HG03378 (cell line): ENCODE results near the gene DNAJB6.

Experiments
- ATAC-seq: cut with Tn5 transposase; IDR thresholded peaks from one replicate; pipeline ENCODE4 v1.9.1; 2021; ENCODE audit warnings: mild to moderate bottlenecking, moderate library complexity; ENCODE audit not compliant: unreplicated experiment

DNAJB6 gene

GRCh38 chr7:157394246-157395191 is 57.7 kb downstream of the DNAJB6 start:
- ATAC-seq: no peak

- ATAC-seq: no peak
These were observed 58.4 kb downstream of the DNAJB6 start for GRCh38 chr7:157395206-157395605.

- no peak for ATAC-seq
These were observed 59.7 kb downstream of the DNAJB6 start for GRCh38 chr7:157396316-157397035.

- ATAC-seq: no peak
These were observed 60.4 kb downstream of the DNAJB6 start for GRCh38 chr7:157397036-157397720.

GRCh38 chr7:157397731-157398691 is 61.2 kb downstream of the DNAJB6 start:
- no peak for ATAC-seq

- no peak for ATAC-seq
These were observed 62.4 kb downstream of the DNAJB6 start for GRCh38 chr7:157399086-157399687.

GRCh38 chr7:157400171-157400860 is 63.5 kb downstream of the DNAJB6 start:
- ATAC-seq: no peak

GRCh38 chr7:157401567-157402387 is 65.0 kb downstream of the DNAJB6 start:
- ATAC-seq: no peak

- ATAC-seq: no peak
These were observed 65.5 kb downstream of the DNAJB6 start for GRCh38 chr7:157402388-157402703.

GRCh38 chr7:157402911-157403534 is 66.2 kb downstream of the DNAJB6 start:
- ATAC-seq: no peak

- no peak for ATAC-seq
These were observed 67.0 kb downstream of the DNAJB6 start for GRCh38 chr7:157403646-157404401.

- ATAC-seq: no peak
These were observed 68.2 kb downstream of the DNAJB6 start for GRCh38 chr7:157404845-157405481.

GRCh38 chr7:157405501-157405900 is 68.7 kb downstream of the DNAJB6 start:
- no peak for ATAC-seq

GRCh38 chr7:157405914-157406810 is 69.4 kb downstream of the DNAJB6 start:
- ATAC-seq: no peak

- no peak for ATAC-seq
These were observed 70.2 kb downstream of the DNAJB6 start for GRCh38 chr7:157406971-157407370.
